Measurements from ENCODE around the gene SUMF1. TPM values are rescaled to one million over a fixed set of nuclear protein-coding genes. Genes with fewer than 3 reads are reported as not detected.

SUMF1 gene
- total and polyA plus RNA-seq, 2 of the 4 experiments (the other 2 are of a cell fraction), result 26.3 to 38.4 TPM

DNA sequence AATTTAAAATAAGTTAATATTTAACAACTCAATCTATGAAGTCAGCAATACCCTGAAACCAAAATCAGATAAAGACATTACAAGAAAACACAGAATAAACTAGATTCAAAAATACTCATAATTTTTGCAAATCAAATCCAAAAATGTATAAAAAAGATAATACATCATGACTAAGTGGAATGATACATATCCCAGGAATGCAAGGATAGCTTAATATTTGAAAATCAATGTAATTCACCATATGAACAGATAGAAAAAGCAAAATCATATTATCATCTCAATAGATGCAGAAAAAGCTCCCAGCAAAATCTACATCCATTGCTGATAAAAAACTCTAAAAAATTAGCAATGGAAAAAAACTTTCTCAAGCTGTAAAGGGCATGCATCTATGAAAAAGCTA lies 93.4 kb downstream of the SUMF1 start:
- dilution Hi-C loops (cut with HindIII; ENCODE audit: low sequenced_read_pairs, unreplicated experiment), result no loop called here
- ATAC-seq (ENCODE audit: low read depth), result no peak

More for the DNA sequence above, 93.4 kb downstream of the SUMF1 start:
- H4K8ac ChIP-seq (ENCODE audit: low read depth in 2 of 2, low read length in 2 of 2), result no peak overlapping the region
- no peak overlapping the region for H3K56ac ChIP-seq (ENCODE audit: extremely low read depth, insufficient read depth, low read length)
- H3K18ac ChIP-seq (ENCODE audit: low read depth, low read length), result no peak overlapping the region
- no peak overlapping the region for H3K23ac ChIP-seq (ENCODE audit: low read depth, low read length)
- ChIA-PET POLR2A (ENCODE audit: unreplicated experiment) (no interaction called here), CTCF (no interaction called here)
- H2BK20ac ChIP-seq (ENCODE audit: low read depth, low read length), result no peak overlapping the region
- H2AK9ac ChIP-seq (replicated peaks; ENCODE audit: low read depth, low read length, poor library complexity), result no peak overlapping the region
- no peak overlapping the region for H2AFZ ChIP-seq (replicated peaks; ENCODE audit: low read length, poor library complexity)
- in situ Hi-C loops (cut with MboI; ENCODE audit: low sequenced_read_pairs) (no loop called here), intact Hi-C loops (cut with micrococcal nuclease) (no loop called here)
- no peaks in the 10 kb centered on the region for H3K27me3 ChIP-seq (ENCODE audit: control insufficient read depth, insufficient read depth, low read length)
- no peaks in the 10 kb centered on the region for H3K79me1 ChIP-seq (ENCODE audit: low read depth in 1 of 2, low read length in 2 of 2)
- no peak overlapping the region for H2BK15ac ChIP-seq (ENCODE audit: low read depth, low read length)
- no peak overlapping the region for H3K4me3 ChIP-seq (ENCODE audit: insufficient read depth, low read depth, low read length)
- H3K9me3 ChIP-seq (ENCODE audit: control insufficient read depth, insufficient read depth, low read length), result no peaks in the 10 kb centered on the region; the same call in 1 of the 2 replicates
- no peak overlapping the region for H3K4me2 ChIP-seq (ENCODE audit: low read depth, low read length)
- no peak overlapping the region for H2BK120ac ChIP-seq (ENCODE audit: low read depth, low read length)
- H3K9ac ChIP-seq (ENCODE audit: low read depth, low read length), result no peak overlapping the region
- H4K91ac ChIP-seq (ENCODE audit: insufficient read depth, low read depth, low read length), result no peak overlapping the region
- H4K5ac ChIP-seq (ENCODE audit: low read depth, low read length), result no peak overlapping the region
- no peaks in the 10 kb centered on the region for H3K4me1 ChIP-seq (ENCODE audit: control insufficient read depth, insufficient read depth, low read length)
- no peak overlapping the region for H3K14ac ChIP-seq (replicated peaks; ENCODE audit: low read depth, low read length)
- H2BK5ac ChIP-seq (ENCODE audit: low read depth, low read length, poor library complexity, severe bottlenecking), result no peak overlapping the region
- BruUV-seq (replicated peaks), result no TSS peak
- H4K20me1 ChIP-seq (ENCODE audit: insufficient read depth, low read length), result no peaks in the 10 kb centered on the region
- H3K9me1 ChIP-seq (ENCODE audit: insufficient read depth, low read length), result no peaks in the 10 kb centered on the region
- H2AK5ac ChIP-seq (ENCODE audit: low read depth, low read length), result no peak overlapping the region
- no peak for TF ChIP-seq CHD1 (IDR thresholded peaks at IDR 0.05; ENCODE audit: low read depth, low read length)
- TF ChIP-seq CEBPB (IDR thresholded peaks at IDR 0.05; ENCODE audit: low read depth, low read length), result no peak
- TF ChIP-seq BHLHE40 (IDR thresholded peaks at IDR 0.05; ENCODE audit: low read depth, low read length), result no peak
- TF ChIP-seq, protein P1, sequence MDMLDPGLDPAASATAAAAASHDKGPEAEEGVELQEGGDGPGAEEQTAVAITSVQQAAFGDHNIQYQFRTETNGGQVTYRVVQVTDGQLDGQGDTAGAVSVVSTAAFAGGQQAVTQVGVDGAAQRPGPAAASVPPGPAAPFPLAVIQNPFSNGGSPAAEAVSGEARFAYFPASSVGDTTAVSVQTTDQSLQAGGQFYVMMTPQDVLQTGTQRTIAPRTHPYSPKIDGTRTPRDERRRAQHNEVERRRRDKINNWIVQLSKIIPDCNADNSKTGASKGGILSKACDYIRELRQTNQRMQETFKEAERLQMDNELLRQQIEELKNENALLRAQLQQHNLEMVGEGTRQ (IDR thresholded peaks at IDR 0.05; ENCODE audit: low read depth, low read length), result no peak
- TF ChIP-seq MXI1 (IDR thresholded peaks at IDR 0.05; ENCODE audit: borderline replicate concordance, low read depth, low read length), result no peak
- no peak for TF ChIP-seq RCOR1 (IDR thresholded peaks at IDR 0.05; ENCODE audit: insufficient replicate concordance, low read length)
- no peak for TF ChIP-seq RAD21 (IDR thresholded peaks at IDR 0.05; ENCODE audit: low read length)
- TF ChIP-seq, protein P2, sequence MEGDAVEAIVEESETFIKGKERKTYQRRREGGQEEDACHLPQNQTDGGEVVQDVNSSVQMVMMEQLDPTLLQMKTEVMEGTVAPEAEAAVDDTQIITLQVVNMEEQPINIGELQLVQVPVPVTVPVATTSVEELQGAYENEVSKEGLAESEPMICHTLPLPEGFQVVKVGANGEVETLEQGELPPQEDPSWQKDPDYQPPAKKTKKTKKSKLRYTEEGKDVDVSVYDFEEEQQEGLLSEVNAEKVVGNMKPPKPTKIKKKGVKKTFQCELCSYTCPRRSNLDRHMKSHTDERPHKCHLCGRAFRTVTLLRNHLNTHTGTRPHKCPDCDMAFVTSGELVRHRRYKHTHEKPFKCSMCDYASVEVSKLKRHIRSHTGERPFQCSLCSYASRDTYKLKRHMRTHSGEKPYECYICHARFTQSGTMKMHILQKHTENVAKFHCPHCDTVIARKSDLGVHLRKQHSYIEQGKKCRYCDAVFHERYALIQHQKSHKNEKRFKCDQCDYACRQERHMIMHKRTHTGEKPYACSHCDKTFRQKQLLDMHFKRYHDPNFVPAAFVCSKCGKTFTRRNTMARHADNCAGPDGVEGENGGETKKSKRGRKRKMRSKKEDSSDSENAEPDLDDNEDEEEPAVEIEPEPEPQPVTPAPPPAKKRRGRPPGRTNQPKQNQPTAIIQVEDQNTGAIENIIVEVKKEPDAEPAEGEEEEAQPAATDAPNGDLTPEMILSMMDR (conservative IDR thresholded peaks at IDR 0.05; ENCODE audit: low read depth, low read length), result no peak
- H3K4ac ChIP-seq (ENCODE audit: low read depth, low read length), result no peak overlapping the region
- DNase-seq, result no peak
- no peak overlapping the region for H3K27ac ChIP-seq (ENCODE audit: insufficient read depth, low read length)
- H3K36me3 ChIP-seq (ENCODE audit: control insufficient read depth, insufficient read depth, low read length), result 0 out of 2 replicates have a peak, but pooled peaks cover 2% of the 10 kb centered on the region
